ENCODE measurements around the gene WDR43.
A peak's percentile ranks its signal among the peaks of the same experiment; 100 is the strongest.

Gene WDR43

GRCh38 chr2:28894470-28895188 lies at the start of gene WDR43:
Gene WDR43 (plus strand): TSS chr2:28894667. CDS start chr2:28894699, 32 bp downstream.
- DNase-seq: peak; percentile 97

- DNase-seq: no peak
These were observed 39.3 kb upstream of the WDR43 start for GRCh38 chr2:28855193-28855592.

- DNase-seq: no peak
These were observed 38.5 kb upstream of the WDR43 start for GRCh38 chr2:28855977-28856376.

- DNase-seq: no peak
These were observed 25.9 kb upstream of the WDR43 start for GRCh38 chr2:28868611-28869010.

- peak; percentile 42 for DNase-seq
These were observed 24.8 kb upstream of the WDR43 start for GRCh38 chr2:28869494-28870145.

GRCh38 chr2:28870146-28870891 lies 24.1 kb upstream of the WDR43 start, which contains the start of gene TRMT61B:
Gene TRMT61B (minus strand): TSS chr2:28870309. CDS start chr2:28870277, 32 bp downstream.
- peak; percentile 85 for DNase-seq

GRCh38 chr2:28871620-28872019 lies 22.8 kb upstream of the WDR43 start:
- no peak for DNase-seq

GRCh38 chr2:28880193-28880592 lies 14.3 kb upstream of the WDR43 start:
- DNase-seq: no peak

- no peak for DNase-seq
These were observed 979 bp upstream of the WDR43 start for GRCh38 chr2:28893488-28893887.

- DNase-seq: no peak
These were observed 874 bp downstream of the WDR43 start for GRCh38 chr2:28895189-28895893.

- DNase-seq: no peak
These were observed 2.4 kb downstream of the WDR43 start for GRCh38 chr2:28896906-28897305.

- DNase-seq: no peak
These were observed 3.6 kb downstream of the WDR43 start for GRCh38 chr2:28898048-28898447.

GRCh38 chr2:28901202-28901601 lies 6.7 kb downstream of the WDR43 start:
- no peak for DNase-seq

GRCh38 chr2:28901841-28902240 lies 7.4 kb downstream of the WDR43 start:
- DNase-seq: no peak

GRCh38 chr2:28902584-28902983 lies 8.1 kb downstream of the WDR43 start:
- DNase-seq: no peak

GRCh38 chr2:28904295-28904694 lies 9.8 kb downstream of the WDR43 start:
- no peak for DNase-seq

GRCh38 chr2:28904802-28905457 lies 10.5 kb downstream of the WDR43 start:
- no peak for DNase-seq

GRCh38 chr2:28905533-28905932 lies 11.1 kb downstream of the WDR43 start:
- no peak for DNase-seq

GRCh38 chr2:28906376-28906775 lies 11.9 kb downstream of the WDR43 start:
- DNase-seq: no peak

GRCh38 chr2:28906821-28907220 lies 12.4 kb downstream of the WDR43 start:
- no peak for DNase-seq

GRCh38 chr2:28908172-28908571 lies 13.7 kb downstream of the WDR43 start:
- DNase-seq: no peak

- DNase-seq: no peak
These were observed 15.3 kb downstream of the WDR43 start for GRCh38 chr2:28909655-28910353.

All from NCI-H526 treated with DMSO at 0.1 percent for 48 hours (cell line).